Esophagus squamous epithelium (tissue), 4 donors: ENCODE measurements around the gene SYNM.

Source experiments
- CTCF ChIP-seq, 6 experiments: fragments of 450-650 bp in 4 of 6; fragments of 200-600 bp in 2 of 6; sonication (generic) in 2 of 6; IDR thresholded peaks; one replicate each; pipeline ENCODE4 v1.5.1; 2016 to 2019; ENCODE audit warnings: antibody characterized with exemption in 6 of 6, mild to moderate bottlenecking in 4 of 6, moderate library complexity in 4 of 6
- POLR2A ChIP-seq, 4 donors: fragments of 450-650 bp; IDR thresholded peaks; one replicate each; pipeline ENCODE4 v1.6.1; 2017; ENCODE audit warnings: antibody characterized with exemption in 4 of 4, mild to moderate bottlenecking in 4 of 4, moderate library complexity in 3 of 4

- TF ChIP-seq POLR2A (IDR thresholded peaks at IDR 0.05) (no peak), CTCF (IDR thresholded peaks at IDR 0.05) (no peak)
Observed at GRCh38 chr15:99076109-99076508, 28.8 kb upstream of the SYNM start.
